Peyer's patch (tissue), 4 donors: ENCODE data around the gene KITLG.

Experiments used
- CTCF ChIP-seq, 6 experiments: fragments of 450-650 bp in 4 of 6; fragments of 200-600 bp in 2 of 6; sonication (generic) in 1 of 6; IDR thresholded peaks; one replicate each; pipeline ENCODE4 v1.5.1; 2017 to 2019; ENCODE audit warnings: antibody characterized with exemption in 6 of 6, mild to moderate bottlenecking in 3 of 6, moderate library complexity in 1 of 6
- POLR2A ChIP-seq, 2 donors: fragments of 450-650 bp; IDR thresholded peaks; one replicate each; pipeline ENCODE4 v1.5.1; 2017; ENCODE audit warnings: antibody characterized with exemption in 2 of 2, mild to moderate bottlenecking in 2 of 2, moderate library complexity in 2 of 2

GRCh38 chr12:88458327-88458726, 121.9 kb downstream of the KITLG start:
- no peak for TF ChIP-seq CTCF (IDR thresholded peaks at IDR 0.05)
- no peak for TF ChIP-seq POLR2A (IDR thresholded peaks at IDR 0.05)
